ENCODE measurements around the gene ID2. TPM values are rescaled to one million over a fixed set of nuclear protein-coding genes. Genes with fewer than 3 reads are reported as not detected.

ID2 gene
- total RNA-seq, 1 experiment from 2014 or later, result 48.6 TPM

DNA sequence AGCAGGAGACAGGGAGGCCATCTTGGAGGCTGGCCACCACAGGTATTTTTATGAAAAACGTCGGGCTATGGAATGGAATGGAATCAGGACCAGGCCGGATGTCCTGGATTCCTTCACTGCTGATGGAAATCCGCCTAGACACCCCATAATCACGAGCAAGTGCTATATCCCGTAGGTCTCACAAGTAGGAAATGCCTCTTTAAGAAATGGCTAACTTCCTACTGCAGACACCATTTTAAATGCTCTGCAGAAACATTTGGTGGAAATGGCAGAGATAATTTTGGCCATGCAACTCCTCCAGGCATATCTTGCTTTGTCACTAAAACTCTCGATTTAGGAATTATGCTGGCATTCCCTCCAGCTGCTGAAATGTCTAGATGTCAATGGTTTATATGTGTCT lies 18.0 kb downstream of the ID2 start:
- Histone ChIP-seq H3K14ac (ENCODE audit: insufficient read depth, low read length) (no peak overlapping the region), H2BK5ac (ENCODE audit: insufficient read length, low read length) (no peak overlapping the region), H3K27me3 (ENCODE audit: insufficient read depth, low read length) (no peaks in the 10 kb centered on the region), H2BK12ac (ENCODE audit: insufficient read length, low read depth, low read length) (no peak overlapping the region), H4K91ac (ENCODE audit: insufficient read length, low read depth, low read length) (no peak overlapping the region), H3K4me2 (ENCODE audit: insufficient read depth, insufficient read length, low read length) (no peak overlapping the region), H4K20me1 (ENCODE audit: control insufficient read depth, insufficient read depth, insufficient read length) (no peaks in the 10 kb centered on the region), H3K79me1 (ENCODE audit: insufficient read depth, low read depth, low read length, poor library complexity, severe bottlenecking) (no peaks in the 10 kb centered on the region), H3K27ac (ENCODE audit: insufficient read length, low read depth, low read length) (no peak overlapping the region), H3T11ph (ENCODE audit: low read length) (no peak overlapping the region), H3K18ac (ENCODE audit: insufficient read length, low read depth, low read length) (no peak overlapping the region), H3K79me2 (ENCODE audit: insufficient read depth, low read length) (no peaks in the 10 kb centered on the region), H3K9ac (ENCODE audit: extremely low read depth, insufficient read length, low read length) (no peak overlapping the region), H4K8ac (replicated peaks; ENCODE audit: insufficient read length, low read depth, low read length) (no peak overlapping the region), H3K23ac (ENCODE audit: insufficient read length, low read depth, low read length) (no peak overlapping the region), H2AK5ac (ENCODE audit: insufficient read length, low read length) (no peak overlapping the region), H2BK20ac (ENCODE audit: low read depth, low read length, poor library complexity, severe bottlenecking) (no peak overlapping the region), H3K56ac (ENCODE audit: insufficient read length, low read depth, low read length) (no peak overlapping the region), H2BK120ac (ENCODE audit: low read depth, low read length, poor library complexity, severe bottlenecking) (no peak overlapping the region), H3K23me2 (ENCODE audit: insufficient read length, low read depth, low read length, poor library complexity, severe bottlenecking) (no peaks in the 10 kb centered on the region), H3K4me1 (ENCODE audit: insufficient read depth, low read length) (no peaks in the 10 kb centered on the region), H3K9me3 (ENCODE audit: control insufficient read depth, low read depth, low read length) (no peaks in the 10 kb centered on the region), H4K5ac (ENCODE audit: insufficient read length, low read depth, low read length) (no peak overlapping the region), H2BK15ac (ENCODE audit: low read depth, low read length) (no peak overlapping the region), H3K4ac (ENCODE audit: low read depth, low read length) (no peak overlapping the region), H2AFZ (ENCODE audit: low read length) (no peak overlapping the region)
- no CpG with 5 or more reads among the region's 7 CpGs for WGBS (ENCODE audit: extremely low coverage, insufficient read length, low lambda C conversion rate)
- H3K27me3 Mint-ChIP-seq (ENCODE audit: low read depth), result no peaks in the 10 kb centered on the region; the same call in none of the 2 replicates
- H3K9me3 Mint-ChIP-seq, result peaks cover 5 to 9% of the 10 kb centered on the region in 2 experiments; a peak in 2 of 5 replicates
- no peak for DNase-seq
- H3K27ac Mint-ChIP-seq, result no peak overlapping the region
- no peaks in the 10 kb centered on the region; a peak in 1 of 7 replicates for H3K36me3 Mint-ChIP-seq (ENCODE audit: insufficient read depth in 1 of 3, low read depth in 3 of 3)
- TF ChIP-seq, protein P1, sequence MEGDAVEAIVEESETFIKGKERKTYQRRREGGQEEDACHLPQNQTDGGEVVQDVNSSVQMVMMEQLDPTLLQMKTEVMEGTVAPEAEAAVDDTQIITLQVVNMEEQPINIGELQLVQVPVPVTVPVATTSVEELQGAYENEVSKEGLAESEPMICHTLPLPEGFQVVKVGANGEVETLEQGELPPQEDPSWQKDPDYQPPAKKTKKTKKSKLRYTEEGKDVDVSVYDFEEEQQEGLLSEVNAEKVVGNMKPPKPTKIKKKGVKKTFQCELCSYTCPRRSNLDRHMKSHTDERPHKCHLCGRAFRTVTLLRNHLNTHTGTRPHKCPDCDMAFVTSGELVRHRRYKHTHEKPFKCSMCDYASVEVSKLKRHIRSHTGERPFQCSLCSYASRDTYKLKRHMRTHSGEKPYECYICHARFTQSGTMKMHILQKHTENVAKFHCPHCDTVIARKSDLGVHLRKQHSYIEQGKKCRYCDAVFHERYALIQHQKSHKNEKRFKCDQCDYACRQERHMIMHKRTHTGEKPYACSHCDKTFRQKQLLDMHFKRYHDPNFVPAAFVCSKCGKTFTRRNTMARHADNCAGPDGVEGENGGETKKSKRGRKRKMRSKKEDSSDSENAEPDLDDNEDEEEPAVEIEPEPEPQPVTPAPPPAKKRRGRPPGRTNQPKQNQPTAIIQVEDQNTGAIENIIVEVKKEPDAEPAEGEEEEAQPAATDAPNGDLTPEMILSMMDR (conservative IDR thresholded peaks at IDR 0.05), result no peak
- H3K4me1 Mint-ChIP-seq, result peaks cover 6 to 9% of the 10 kb centered on the region in 2 experiments
- H3K4me3 Mint-ChIP-seq, result no peak overlapping the region
